GM12864 (cell line): Measurements from ENCODE around the gene CBX2.

Experiments
- DNase-seq: peaks from one replicate; pipeline ENCODE4 v3.0.0-alpha.2; 2011; ENCODE audit warnings: low read depth
- H3K4me3 ChIP-seq: 2 replicates; pipeline ENCODE4 v1.5.1; 2011; ENCODE audit warnings: mild to moderate bottlenecking, low read depth, low read length, control low read depth
- CTCF ChIP-seq: IDR thresholded peaks from 2 replicates; pipeline ENCODE4 v1.5.1; 2011; ENCODE audit warnings: low read depth, mild to moderate bottlenecking, moderate library complexity, low read length, control low read depth, inconsistent platforms; ENCODE audit errors: missing control alignments

The CBX2 gene

DNA sequence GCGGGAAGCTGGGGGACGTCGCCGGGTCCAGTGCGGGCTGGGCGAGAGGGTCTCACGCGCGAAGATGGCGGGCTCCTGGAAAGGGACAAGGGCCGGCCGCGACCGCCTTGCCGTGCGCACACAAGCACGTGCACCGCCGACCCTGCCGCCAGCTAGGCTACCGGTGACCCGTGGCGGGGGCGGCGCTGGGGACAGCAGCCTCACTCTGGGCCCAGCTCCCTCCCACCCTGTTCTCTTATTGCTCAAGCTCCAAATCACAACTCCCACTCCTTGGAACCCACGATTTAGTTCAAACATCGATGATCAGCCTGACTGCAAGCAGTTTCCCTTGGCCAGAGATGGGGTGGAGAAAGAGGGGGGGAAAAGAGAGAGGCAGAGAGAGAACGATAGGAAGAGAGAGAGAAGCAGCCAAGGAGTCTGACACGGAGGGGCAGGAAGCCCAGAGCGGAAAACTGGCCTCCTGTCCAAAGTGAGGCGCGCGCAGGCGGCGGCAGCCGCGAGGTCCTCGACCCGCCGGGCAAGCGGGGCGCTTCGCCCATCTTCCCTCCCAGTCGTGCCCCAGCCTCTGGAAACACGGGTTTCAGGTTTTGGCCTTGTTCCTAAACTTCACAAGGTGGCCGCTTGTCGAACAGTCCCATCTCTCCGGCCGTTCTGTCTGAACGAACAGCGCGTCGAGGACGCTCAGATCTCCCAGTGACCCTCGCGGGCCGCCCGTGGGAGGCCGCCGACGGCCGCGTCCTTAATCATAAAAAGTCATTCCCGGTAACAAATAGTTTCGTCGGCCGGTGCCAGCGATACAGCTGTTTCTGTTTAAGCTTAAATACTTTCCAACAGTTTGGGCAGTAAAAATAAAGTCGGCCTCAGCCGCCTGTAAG lies 20.6 kb downstream of the CBX2 start:
- H3K4me3 ChIP-seq, result no peak overlapping the region

DNA sequence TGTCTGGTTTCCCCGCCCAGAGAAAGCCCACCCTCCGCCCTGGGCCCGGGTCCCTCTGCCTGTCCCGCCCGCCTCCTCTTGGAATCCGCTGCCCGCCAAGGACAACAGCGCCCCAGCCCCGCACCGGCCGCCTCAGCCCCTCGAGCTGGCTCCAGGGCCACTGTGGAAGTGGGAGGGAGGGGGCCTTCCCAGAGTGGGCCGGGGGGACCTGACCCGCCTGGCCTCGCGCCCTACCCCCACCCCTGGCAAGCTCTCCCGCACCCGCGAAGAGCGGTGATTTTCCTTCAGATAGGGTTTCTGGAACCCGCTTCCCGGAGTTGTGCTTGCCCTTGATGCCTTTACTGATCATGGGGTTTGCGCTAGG lies 21.2 kb downstream of the CBX2 start:
- no peak for DNase-seq
- TF ChIP-seq CTCF, result no peak
- H3K4me3 ChIP-seq, result no peak overlapping the region

More for the DNA sequence above, 20.6 kb downstream of the CBX2 start:
- DNase-seq, result no peak
- no peak for TF ChIP-seq CTCF

- TF ChIP-seq CTCF, result no peak
Measured at GRCh38 chr17:79799538-79800324, 21.8 kb downstream of the CBX2 start.

DNA sequence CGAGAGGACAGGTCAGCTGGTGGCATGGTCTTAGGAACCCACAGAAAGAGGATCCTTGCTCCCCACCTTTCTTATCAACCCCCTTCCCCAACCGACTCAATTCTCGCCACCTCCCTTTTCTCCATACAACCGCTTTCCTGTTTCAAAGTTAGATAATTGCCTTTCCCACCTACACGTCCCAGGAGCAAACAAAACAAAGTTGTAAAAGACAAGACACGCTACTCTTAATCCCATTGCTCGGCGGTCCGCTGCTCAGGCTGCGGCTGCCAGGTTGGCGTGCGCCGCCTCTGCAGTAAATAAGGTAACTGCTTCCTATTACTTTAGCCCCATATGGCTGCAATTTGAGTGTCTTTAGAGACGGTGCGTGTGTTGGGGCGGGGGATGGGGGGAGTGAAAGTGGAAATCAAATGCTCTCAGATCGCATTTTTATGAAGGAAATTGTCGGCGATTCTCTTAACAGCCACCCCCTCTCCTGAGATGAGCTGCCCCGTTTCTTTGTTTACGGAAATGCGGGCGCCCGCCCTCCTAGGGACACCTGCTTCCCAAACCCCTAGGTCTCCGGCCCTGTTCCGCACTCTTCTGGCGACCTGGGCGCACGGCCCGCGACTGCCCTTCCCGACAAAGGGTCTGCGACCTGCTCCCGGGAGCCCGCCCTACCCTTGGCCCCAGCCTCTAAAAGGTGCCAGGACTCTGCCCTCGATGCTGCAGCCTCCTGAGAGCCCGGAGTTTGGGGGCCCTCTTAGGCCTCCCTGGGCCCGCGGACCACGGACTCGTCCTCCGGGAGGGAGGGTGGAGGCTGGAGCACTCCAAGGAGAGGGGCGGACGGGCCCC lies 22.6 kb downstream of the CBX2 start:
- no peak for DNase-seq
- TF ChIP-seq CTCF, result no peak
- H3K4me3 ChIP-seq, result peak overlapping the region; percentile 18; the same call in 1 of the 2 replicates

More at GRCh38 chr17:79799538-79800324, 21.8 kb downstream of the CBX2 start:
- DNase-seq, result no peak
- no peak overlapping the region for H3K4me3 ChIP-seq

- TF ChIP-seq CTCF, result no peak
- DNase-seq, result no peak
- no peak overlapping the region for H3K4me3 ChIP-seq
Measured at GRCh38 chr17:79801156-79802038, 23.4 kb downstream of the CBX2 start.
